ENCODE results near the gene SLC10A6. TPM values are rescaled to one million over a fixed set of nuclear protein-coding genes. Genes with fewer than 3 reads are reported as not detected.

Gene SLC10A6
- total RNA-seq (2014; rRNA removed; shearing (Covaris generic)): not detected in 2 replicates
- total RNA-seq (2022): not detected in 2 replicates
- Bru-seq, nascent RNA: percentile 20 among the genes with signal in this experiment
- percentile 19 among the genes with signal in this experiment for BruChase-seq, experiment 1, labeled RNA remaining after a 6-hour chase
- percentile 19 among the genes with signal in this experiment for BruChase-seq, experiment 2, labeled RNA remaining after a 2-hour chase
- long read RNA-seq, partial matches to known transcripts: 0 of 1 reads
- long read RNA-seq, other reads (novel, unspliced or antisense): 1 of 1 reads

- POLR2A ChIA-PET: interaction anchor here (0.5 to 0.6 kb wide), 3 partner anchors 235 to 573 kb away, joined by 5 to 9 read pairs (median 6); partner anchors contain the start of gene NUDT9
- no peaks in the 10 kb centered on the region for H3K4me1 ChIP-seq (ENCODE audit: insufficient read depth, low read length, poor library complexity, severe bottlenecking)
- no peak for DNase-seq (ENCODE audit: low spot score)
- H2AFZ ChIP-seq (ENCODE audit: low read length): no peak within 1 kb of the TSS
- intact Hi-C loops (cut with micrococcal nuclease; ENCODE audit: unreplicated experiment): no loop called here
- CTCF ChIA-PET (ENCODE audit: unreplicated experiment): no interaction called here
- H3K79me2 ChIP-seq (ENCODE audit: insufficient read depth, low read depth, low read length): no peaks in the 10 kb centered on the region
- no peaks in the 10 kb centered on the region for H4K20me1 ChIP-seq (ENCODE audit: insufficient read depth, low read length)
- TF ChIP-seq CTCF (conservative IDR thresholded peaks at IDR 0.05; ENCODE audit: low read length) (no peak), EZH2phosphoT487 (IDR thresholded peaks at IDR 0.05; ENCODE audit: borderline replicate concordance, low read depth, low read length) (no peak)
- H3K4me2 ChIP-seq (ENCODE audit: low read length): no peak within 1 kb of the TSS
- H3K9me3 ChIP-seq (ENCODE audit: low read length): no peaks in the 10 kb centered on the region
- no peak within 1 kb of the TSS for H3K27ac ChIP-seq (ENCODE audit: low read depth, low read length, poor library complexity, severe bottlenecking)
- no peak within 1 kb of the TSS for H3K4me3 ChIP-seq (ENCODE audit: low read depth, low read length, poor library complexity, severe bottlenecking)
- no TSS peak for BruUV-seq (replicated peaks)
- no peaks in the 10 kb centered on the region for H3K36me3 ChIP-seq (ENCODE audit: insufficient read depth, low read length)
- no peaks in the 10 kb centered on the region for H3K9me2 ChIP-seq (ENCODE audit: insufficient read depth, low read length)
These were observed at the start of gene SLC10A6 for GRCh38 chr4:86848732-86849619. Gene SLC10A6, minus strand, starts transcription at chr4:86849384. Its CDS starts 269 bp downstream, at chr4:86849115.

GRCh38 chr4:86898562-86898961 lies 49.4 kb upstream of the SLC10A6 start:
- no peaks in the 10 kb centered on the region for H3K4me1 ChIP-seq (ENCODE audit: insufficient read depth, low read length, poor library complexity, severe bottlenecking)
- TF ChIP-seq CTCF (conservative IDR thresholded peaks at IDR 0.05; ENCODE audit: low read length) (peak; percentile 66), EZH2phosphoT487 (IDR thresholded peaks at IDR 0.05; ENCODE audit: borderline replicate concordance, low read depth, low read length) (no peak)
- H3K79me2 ChIP-seq (ENCODE audit: insufficient read depth, low read depth, low read length): no peaks in the 10 kb centered on the region
- no peaks in the 10 kb centered on the region for H3K9me3 ChIP-seq (ENCODE audit: low read length)
- POLR2A ChIA-PET: interaction anchor here (0.6 to 1.2 kb wide), 3 partner anchors 44 to 527 kb away, joined by 3 to 4 read pairs (median 3); no protein-coding TSS in a partner anchor
- no peak overlapping the region for H2AFZ ChIP-seq (ENCODE audit: low read length)
- intact Hi-C loops (cut with micrococcal nuclease; ENCODE audit: unreplicated experiment): loop anchor here (1.0 to 5.0 kb wide), 2 partner anchors 252 to 339 kb away; no protein-coding TSS in a partner anchor
- H3K4me3 ChIP-seq (ENCODE audit: low read depth, low read length, poor library complexity, severe bottlenecking): no peak overlapping the region
- H3K27ac ChIP-seq (ENCODE audit: low read depth, low read length, poor library complexity, severe bottlenecking): no peak overlapping the region
- CTCF ChIA-PET (ENCODE audit: unreplicated experiment): no interaction called here
- H3K36me3 ChIP-seq (ENCODE audit: insufficient read depth, low read length): no peaks in the 10 kb centered on the region
- H3K9me2 ChIP-seq (ENCODE audit: insufficient read depth, low read length): no peaks in the 10 kb centered on the region
- DNase-seq (ENCODE audit: low spot score): peak; percentile 16
- no peaks in the 10 kb centered on the region for H4K20me1 ChIP-seq (ENCODE audit: insufficient read depth, low read length)
- H3K4me2 ChIP-seq (ENCODE audit: low read length): no peak overlapping the region
- no TSS peak for BruUV-seq (replicated peaks)

All from OCI-LY7 (cell line).